H9 (cell line): ENCODE results near the gene GRM1. TPM values are rescaled to one million over a fixed set of nuclear protein-coding genes. Genes with fewer than 3 reads are reported as not detected.
A peak's percentile ranks its signal among the peaks of the same experiment; 100 is the strongest.

ENCODE experiments used
- DNase-seq: peaks from one replicate; pipeline ENCODE4 v3.0.0-alpha.2; 2017
- H2AFZ ChIP-seq: one replicate; pipeline ENCODE4 v1.6.1; 2013; ENCODE audit warnings: mild to moderate bottlenecking, low read length, control low read depth, moderate library complexity
- H2AK5ac ChIP-seq: 2 replicates; pipeline ENCODE4 v1.6.1; 2013; ENCODE audit warnings: low read length, control low read depth, mixed read lengths; ENCODE audit not compliant: insufficient read length
- H2BK120ac ChIP-seq: one replicate; pipeline ENCODE4 v1.6.1; 2013; ENCODE audit warnings: low read depth, mild to moderate bottlenecking, low read length, control low read depth, inconsistent platforms; ENCODE audit not compliant: poor library complexity, severe bottlenecking
- H2BK12ac ChIP-seq: 2 replicates; pipeline ENCODE4 v1.6.1; 2013; ENCODE audit warnings: low read length, control low read depth, mixed read lengths, low read depth; ENCODE audit not compliant: insufficient read length
- H2BK15ac ChIP-seq: 2 replicates; pipeline ENCODE4 v1.6.1; 2013; ENCODE audit warnings: low read depth, low read length, control low read depth
- H2BK20ac ChIP-seq: one replicate; pipeline ENCODE4 v1.6.1; 2013; ENCODE audit warnings: low read depth, mild to moderate bottlenecking, low read length, control low read depth, inconsistent platforms; ENCODE audit not compliant: poor library complexity, severe bottlenecking
- H2BK5ac ChIP-seq: 2 replicates; pipeline ENCODE4 v1.6.1; 2013; ENCODE audit warnings: low read length, control low read depth, mixed read lengths; ENCODE audit not compliant: insufficient read length
- H3K14ac ChIP-seq: 2 replicates; pipeline ENCODE4 v1.6.1; 2013; ENCODE audit warnings: low read length, control low read depth; ENCODE audit not compliant: insufficient read depth
- H3K18ac ChIP-seq: 2 replicates; pipeline ENCODE4 v1.6.1; 2013; ENCODE audit warnings: low read depth, mild to moderate bottlenecking, mixed read lengths, low read length, control low read depth; ENCODE audit not compliant: insufficient read length
- H3K23ac ChIP-seq: 2 replicates; pipeline ENCODE4 v1.6.1; 2013; ENCODE audit warnings: low read length, control low read depth, mixed read lengths, low read depth; ENCODE audit not compliant: insufficient read length
- H3K23me2 ChIP-seq: 2 replicates; pipeline ENCODE4 v1.6.1; 2013; ENCODE audit warnings: low read depth, mild to moderate bottlenecking, mixed read lengths, low read length, control low read depth; ENCODE audit not compliant: insufficient read length, poor library complexity, severe bottlenecking
- H3K27ac ChIP-seq: 2 replicates; pipeline ENCODE4 v1.5.1; 2013; ENCODE audit warnings: low read length, control low read depth, mixed read lengths, low read depth; ENCODE audit not compliant: insufficient read length
- H3K27me3 ChIP-seq: 2 replicates; pipeline ENCODE4 v1.6.1; 2013; ENCODE audit warnings: low read length, control low read depth, inconsistent platforms; ENCODE audit not compliant: insufficient read depth
- H3K4ac ChIP-seq: 2 replicates; pipeline ENCODE4 v1.6.1; 2013; ENCODE audit warnings: low read depth, mild to moderate bottlenecking, control low read depth, inconsistent platforms, low read length, moderate library complexity
- H3K4me1 ChIP-seq: 2 replicates; pipeline ENCODE4 v1.6.1; 2013; ENCODE audit warnings: low read length, control low read depth, inconsistent platforms; ENCODE audit not compliant: insufficient read depth
- H3K4me2 ChIP-seq: 2 replicates; pipeline ENCODE4 v1.6.1; 2013; ENCODE audit warnings: low read length, control low read depth, mixed read lengths; ENCODE audit not compliant: insufficient read length, insufficient read depth
- H3K56ac ChIP-seq: 2 replicates; pipeline ENCODE4 v1.6.1; 2013; ENCODE audit warnings: low read depth, mild to moderate bottlenecking, mixed read lengths, low read length, control low read depth; ENCODE audit not compliant: insufficient read length
- H3K79me1 ChIP-seq: 2 replicates; pipeline ENCODE4 v1.6.1; 2013; ENCODE audit warnings: low read depth, mild to moderate bottlenecking, moderate library complexity, low read length, control low read depth, inconsistent platforms; ENCODE audit not compliant: insufficient read depth, poor library complexity, severe bottlenecking
- H3K79me2 ChIP-seq: 2 replicates; pipeline ENCODE4 v1.6.1; 2013; ENCODE audit warnings: low read length, control low read depth, inconsistent platforms; ENCODE audit not compliant: insufficient read depth
- H3K9ac ChIP-seq: 2 replicates; pipeline ENCODE4 v1.6.1; 2013; ENCODE audit warnings: low read length, control low read depth, mixed read lengths; ENCODE audit not compliant: insufficient read length; ENCODE audit errors: extremely low read depth
- H3K9me3 ChIP-seq: one replicate; pipeline ENCODE4 v1.6.1; 2013; ENCODE audit warnings: low read depth, low read length, inconsistent platforms; ENCODE audit not compliant: control insufficient read depth
- H3T11ph ChIP-seq: one replicate; pipeline ENCODE4 v1.6.1; 2013; ENCODE audit warnings: mild to moderate bottlenecking, low read length, control low read depth, inconsistent platforms
- H4K20me1 ChIP-seq: one replicate; pipeline ENCODE4 v1.6.1; 2013; ENCODE audit not compliant: control insufficient read depth, insufficient read length, insufficient read depth
- H4K5ac ChIP-seq: 2 replicates; pipeline ENCODE4 v1.6.1; 2013; ENCODE audit warnings: low read depth, mild to moderate bottlenecking, mixed read lengths, low read length, control low read depth; ENCODE audit not compliant: insufficient read length
- H4K8ac ChIP-seq: replicated peaks from 2 replicates; pipeline ENCODE4 v1.6.1; 2013; ENCODE audit warnings: low read length, control low read depth, mixed read lengths, low read depth; ENCODE audit not compliant: insufficient read length
- H4K91ac ChIP-seq: 2 replicates; pipeline ENCODE4 v1.6.1; 2013; ENCODE audit warnings: low read depth, mild to moderate bottlenecking, moderate library complexity, mixed read lengths, low read length, control low read depth; ENCODE audit not compliant: insufficient read length
- H3K27ac Mint-ChIP-seq, 3 experiments: 2 replicates in 2 of 3; 3 replicates in 1 of 3; pipeline ENCODE4 v1.8.0; 2020 to 2021; ENCODE audit warnings: mixed read lengths in 3 of 3, mild to moderate bottlenecking in 1 of 3, moderate library complexity in 1 of 3
- H3K27me3 Mint-ChIP-seq: 2 replicates; pipeline ENCODE4 v1.8.0; 2021; ENCODE audit warnings: low read depth, mild to moderate bottlenecking, moderate library complexity, mixed read lengths
- H3K36me3 Mint-ChIP-seq, 3 experiments: 2 replicates in 2 of 3; 3 replicates in 1 of 3; pipeline ENCODE4 v1.8.0; 2020 to 2021; ENCODE audit warnings: low read depth in 3 of 3, mixed read lengths in 3 of 3; ENCODE audit not compliant: insufficient read depth in 1 of 3
- H3K4me1 Mint-ChIP-seq, 2 experiments: 2 replicates each; pipeline ENCODE4 v1.8.0; 2020; ENCODE audit warnings: mixed read lengths in 2 of 2
- H3K4me3 Mint-ChIP-seq, 2 experiments: 2 replicates in 1 of 2; 3 replicates in 1 of 2; pipeline ENCODE4 v1.8.0; 2020 to 2021; ENCODE audit warnings: mild to moderate bottlenecking in 2 of 2, mixed read lengths in 2 of 2, moderate library complexity in 1 of 2
- H3K9me3 Mint-ChIP-seq, 2 experiments: 2 replicates in 1 of 2; 3 replicates in 1 of 2; pipeline ENCODE4 v1.8.0; 2020; ENCODE audit warnings: mild to moderate bottlenecking in 2 of 2, mixed read lengths in 2 of 2, moderate library complexity in 1 of 2
- WGBS: extraction: QIAGEN DNeasy Blood & Tissue Kit; methylation state at CpG from one replicate; pipeline ENCODE4 v1.1.7; 2013; ENCODE audit warnings: missing lambda C conversion rate, low lambda C conversion rate, mixed read lengths; ENCODE audit not compliant: insufficient read length; ENCODE audit errors: extremely low coverage; 5-methylcytosine and 5-hydroxymethylcytosine counted together
- total RNA-seq: library from RNA; stranded (reverse); gene quantifications from 2 replicates; pipeline ENCODE4 v1.2.1, GENCODE V29; 2021
- TF ChIP-seq, protein P1 (sequence below): fragments of 200-600 bp; sonication (generic); conservative IDR thresholded peaks from 3 replicates; pipeline ENCODE4 v1.8.0; 2021; ENCODE audit warnings: antibody characterized with exemption, mild to moderate bottlenecking

Gene GRM1
- total RNA-seq, 1 experiment from 2014 or later = 0.39 TPM

- WGBS = no CpG with 5 or more reads among the region's 8 CpGs
- Histone ChIP-seq H3K4ac (no peak overlapping the region), H2AFZ (no peak overlapping the region), H2BK120ac (no peak overlapping the region), H2AK5ac (no peak overlapping the region), H2BK20ac (no peak overlapping the region), H2BK5ac (no peak overlapping the region), H4K20me1 (no peaks in the 10 kb centered on the region), H4K5ac (no peak overlapping the region), H3K9me3 (no peaks in the 10 kb centered on the region), H3K27me3 (no peaks in the 10 kb centered on the region), H3K9ac (no peak overlapping the region), H3K56ac (no peak overlapping the region), H4K8ac (no peak overlapping the region), H3K18ac (no peak overlapping the region), H2BK12ac (no peak overlapping the region), H3K79me2 (no peaks in the 10 kb centered on the region), H3K14ac (no peak overlapping the region), H3K79me1 (no peaks in the 10 kb centered on the region), H4K91ac (no peak overlapping the region), H3K27ac (no peak overlapping the region), H3K4me2 (no peak overlapping the region), H3K23me2 (no peaks in the 10 kb centered on the region), H2BK15ac (no peak overlapping the region), H3K4me1 (peaks cover 3% of the 10 kb centered on the region; the same call in 1 of the 2 replicates), H3T11ph (no peak overlapping the region), H3K23ac (no peak overlapping the region)
- Mint-ChIP-seq H3K4me3 (no peak overlapping the region), H3K4me1 (peaks cover 24 to 25% of the 10 kb centered on the region in 2 experiments), H3K36me3 (no peaks in the 10 kb centered on the region; a peak in 1 of 7 replicates), H3K9me3 (no peaks in the 10 kb centered on the region; a peak in 2 of 5 replicates), H3K27ac (0 out of 7 replicates have a peak overlapping the region, but pooled peaks of 1 of the 3 experiments have one; percentile 0), H3K27me3 (no peaks in the 10 kb centered on the region)
- TF ChIP-seq, protein P1, sequence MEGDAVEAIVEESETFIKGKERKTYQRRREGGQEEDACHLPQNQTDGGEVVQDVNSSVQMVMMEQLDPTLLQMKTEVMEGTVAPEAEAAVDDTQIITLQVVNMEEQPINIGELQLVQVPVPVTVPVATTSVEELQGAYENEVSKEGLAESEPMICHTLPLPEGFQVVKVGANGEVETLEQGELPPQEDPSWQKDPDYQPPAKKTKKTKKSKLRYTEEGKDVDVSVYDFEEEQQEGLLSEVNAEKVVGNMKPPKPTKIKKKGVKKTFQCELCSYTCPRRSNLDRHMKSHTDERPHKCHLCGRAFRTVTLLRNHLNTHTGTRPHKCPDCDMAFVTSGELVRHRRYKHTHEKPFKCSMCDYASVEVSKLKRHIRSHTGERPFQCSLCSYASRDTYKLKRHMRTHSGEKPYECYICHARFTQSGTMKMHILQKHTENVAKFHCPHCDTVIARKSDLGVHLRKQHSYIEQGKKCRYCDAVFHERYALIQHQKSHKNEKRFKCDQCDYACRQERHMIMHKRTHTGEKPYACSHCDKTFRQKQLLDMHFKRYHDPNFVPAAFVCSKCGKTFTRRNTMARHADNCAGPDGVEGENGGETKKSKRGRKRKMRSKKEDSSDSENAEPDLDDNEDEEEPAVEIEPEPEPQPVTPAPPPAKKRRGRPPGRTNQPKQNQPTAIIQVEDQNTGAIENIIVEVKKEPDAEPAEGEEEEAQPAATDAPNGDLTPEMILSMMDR = no peak
- no peak for DNase-seq
Measured at GRCh38 chr6:146357578-146358430, 328.9 kb downstream of the GRM1 start.
